ENCODE data around the gene ZNF778. TPM values are rescaled to one million over a fixed set of nuclear protein-coding genes. Genes with fewer than 3 reads are reported as not detected.

ZNF778 gene
- polyA plus RNA-seq, 1 of the 3 experiments (the other 2 are of a cell fraction) = 10.8 TPM

GRCh38 chr16:89176717-89177116 is 40.8 kb upstream of the ZNF778 start:
- WGBS (ENCODE audit: low lambda C conversion rate) = 63% methylated on average over 8 of the region's 9 CpGs

More at GRCh38 chr16:89176717-89177116, 40.8 kb upstream of the ZNF778 start:
- H2AFZ ChIP-seq (ENCODE audit: low read depth) = no peak overlapping the region
- CTCF ChIA-PET = interaction anchor here (1.1 to 5.8 kb wide), 5 partner anchors 9 to 440 kb away, joined by 4 to 33 read pairs (median 5); no protein-coding TSS in a partner anchor
- no peaks in the 10 kb centered on the region for H3K9me3 ChIP-seq
- H3K4me1 ChIP-seq (ENCODE audit: control insufficient read depth in 1 of 2, insufficient read depth in 2 of 2, low read depth in 1 of 2, low read length in 1 of 2) = peaks cover 0 to 11% of the 10 kb centered on the region in 2 experiments; a peak in 1 of 4 replicates
- H3K4me2 ChIP-seq = no peak overlapping the region
- H3K9me2 ChIP-seq = no peaks in the 10 kb centered on the region
- H3K36me3 ChIP-seq (replicated peaks in 1 of 2; ENCODE audit: control insufficient read depth in 1 of 2, insufficient read depth in 2 of 2, low read length in 1 of 2) = no peaks in the 10 kb centered on the region
- H3K4me3 ChIP-seq (ENCODE audit: low read depth in 2 of 2, low read length in 1 of 2) = no peak overlapping the region
- no peaks in the 10 kb centered on the region for H3K79me2 ChIP-seq (ENCODE audit: insufficient read depth)
- no peak for TF ChIP-seq EZH2phosphoT487 (IDR thresholded peaks at IDR 0.05; ENCODE audit: borderline replicate concordance, low read depth)
- no peak for TF ChIP-seq FOXM1 (IDR thresholded peaks at IDR 0.05; ENCODE audit: low read depth)
- TF ChIP-seq TEAD4 (IDR thresholded peaks at IDR 0.05; ENCODE audit: borderline replicate concordance, insufficient read depth) = no peak
- no peak for TF ChIP-seq SIN3A (IDR thresholded peaks at IDR 0.05; ENCODE audit: borderline replicate concordance, low read depth, low read length)
- no peak for TF ChIP-seq RAD21 (IDR thresholded peaks at IDR 0.05; ENCODE audit: low read length)
- TF ChIP-seq TCF12 (IDR thresholded peaks at IDR 0.05) = no peak
- TF ChIP-seq RXRA (IDR thresholded peaks at IDR 0.05; ENCODE audit: borderline replicate concordance, low read depth) = no peak
- no peak for TF ChIP-seq CTCF (IDR thresholded peaks at IDR 0.05)
- TF ChIP-seq USF2 (IDR thresholded peaks at IDR 0.05; ENCODE audit: borderline replicate concordance, low read depth, low read length) = no peak
- TF ChIP-seq NRF1 (IDR thresholded peaks at IDR 0.05; ENCODE audit: low read depth, low read length) = no peak
- TF ChIP-seq USF1 (IDR thresholded peaks at IDR 0.05; ENCODE audit: borderline replicate concordance, low read depth) = no peak
- TF ChIP-seq REST (IDR thresholded peaks at IDR 0.05; ENCODE audit: low read depth, low read length) = no peak
- no peak for TF ChIP-seq GATA2 (CRISPR knock-in tag; IDR thresholded peaks at IDR 0.05)
- TF ChIP-seq RFX5 (IDR thresholded peaks at IDR 0.05; ENCODE audit: low read length) = no peak
- TF ChIP-seq ZBTB33 (IDR thresholded peaks at IDR 0.05; ENCODE audit: borderline replicate concordance, low read depth) = no peak
- no peak for TF ChIP-seq FOXJ3 (CRISPR knock-in tag; IDR thresholded peaks at IDR 0.05)
- no peak for TF ChIP-seq JUND (IDR thresholded peaks at IDR 0.05)
- no peak for TF ChIP-seq YY1 (IDR thresholded peaks at IDR 0.05; ENCODE audit: low read depth)
- no peak overlapping the region for H3K9ac ChIP-seq
- H4K20me1 ChIP-seq (ENCODE audit: insufficient read depth) = 0 out of 2 replicates have a peak, but pooled peaks cover 7% of the 10 kb centered on the region
- peaks cover 49% of the 10 kb centered on the region; the same call in 1 of the 2 replicates for H3K27me3 ChIP-seq (ENCODE audit: insufficient read depth)
- no peak for DNase-seq
- POLR2A ChIA-PET = no interaction called here
- H3K27ac ChIP-seq (ENCODE audit: low read depth in 2 of 2, low read length in 1 of 2) = no peak overlapping the region
- no peaks in the 10 kb centered on the region for H3F3A ChIP-seq (replicated peaks; ENCODE audit: insufficient read depth)
